Measurements from ENCODE around the gene NREP. TPM values are rescaled to one million over a fixed set of nuclear protein-coding genes. Genes with fewer than 3 reads are reported as not detected.

NREP gene
- total RNA-seq, 1 donor from 2014 or later = 6.1 TPM

GRCh38 chr5:111743988-111744387 lies 13.0 kb downstream of the NREP start:
- no peaks in the 10 kb centered on the region for H3K27me3 ChIP-seq
- intact Hi-C loops (cut with DNase I) = no loop called here
- TF ChIP-seq POLR2A (IDR thresholded peaks at IDR 0.05) = no peak
- no peak for TF ChIP-seq CTCF (IDR thresholded peaks at IDR 0.05)
- TF ChIP-seq POLR2AphosphoS5 (IDR thresholded peaks at IDR 0.05; ENCODE audit: insufficient read depth in 1 of 2, low read depth in 1 of 2) = no peak
- DNase-seq (ENCODE audit: extremely low spot score in 2 of 2) = no peak
- H3K9me3 ChIP-seq = no peaks in the 10 kb centered on the region
- H3K36me3 ChIP-seq = no peaks in the 10 kb centered on the region
- peaks cover 35% of the 10 kb centered on the region for H3K4me1 ChIP-seq
- no peak overlapping the region for H3K4me3 ChIP-seq
- H3K27ac ChIP-seq = no peak overlapping the region

DNA sequence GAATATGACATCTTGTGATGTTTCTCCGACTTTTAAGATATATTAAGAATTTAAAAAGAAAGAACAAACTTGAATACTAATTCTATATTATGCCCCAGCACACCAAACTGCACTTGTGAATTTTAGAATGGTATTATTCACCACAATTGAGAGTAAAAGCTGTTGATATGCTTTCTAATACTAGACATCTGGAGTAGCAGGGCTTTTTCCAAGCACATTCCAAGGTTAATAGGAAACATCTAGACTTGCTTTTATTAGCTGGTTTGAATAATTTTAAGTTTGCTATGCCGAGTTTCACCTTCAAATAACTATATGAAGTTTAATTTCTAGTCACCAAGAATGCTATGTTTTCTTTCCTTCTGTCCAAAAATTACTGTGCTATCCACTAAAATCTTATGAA lies 13.5 kb downstream of the NREP start:
- Histone ChIP-seq H3K36me3 (no peaks in the 10 kb centered on the region), H3K27ac (no peak overlapping the region), H3K4me1 (peaks cover 31% of the 10 kb centered on the region), H3K27me3 (no peaks in the 10 kb centered on the region), H3K4me3 (no peak overlapping the region), H3K9me3 (no peaks in the 10 kb centered on the region)
- no peak for TF ChIP-seq POLR2AphosphoS5 (IDR thresholded peaks at IDR 0.05; ENCODE audit: insufficient read depth in 1 of 2, low read depth in 1 of 2)
- no peak for TF ChIP-seq POLR2A (IDR thresholded peaks at IDR 0.05)
- no peak for TF ChIP-seq CTCF (IDR thresholded peaks at IDR 0.05)
- DNase-seq (ENCODE audit: extremely low spot score in 2 of 2) = no peak
- intact Hi-C loops (cut with DNase I) = no loop called here

DNA sequence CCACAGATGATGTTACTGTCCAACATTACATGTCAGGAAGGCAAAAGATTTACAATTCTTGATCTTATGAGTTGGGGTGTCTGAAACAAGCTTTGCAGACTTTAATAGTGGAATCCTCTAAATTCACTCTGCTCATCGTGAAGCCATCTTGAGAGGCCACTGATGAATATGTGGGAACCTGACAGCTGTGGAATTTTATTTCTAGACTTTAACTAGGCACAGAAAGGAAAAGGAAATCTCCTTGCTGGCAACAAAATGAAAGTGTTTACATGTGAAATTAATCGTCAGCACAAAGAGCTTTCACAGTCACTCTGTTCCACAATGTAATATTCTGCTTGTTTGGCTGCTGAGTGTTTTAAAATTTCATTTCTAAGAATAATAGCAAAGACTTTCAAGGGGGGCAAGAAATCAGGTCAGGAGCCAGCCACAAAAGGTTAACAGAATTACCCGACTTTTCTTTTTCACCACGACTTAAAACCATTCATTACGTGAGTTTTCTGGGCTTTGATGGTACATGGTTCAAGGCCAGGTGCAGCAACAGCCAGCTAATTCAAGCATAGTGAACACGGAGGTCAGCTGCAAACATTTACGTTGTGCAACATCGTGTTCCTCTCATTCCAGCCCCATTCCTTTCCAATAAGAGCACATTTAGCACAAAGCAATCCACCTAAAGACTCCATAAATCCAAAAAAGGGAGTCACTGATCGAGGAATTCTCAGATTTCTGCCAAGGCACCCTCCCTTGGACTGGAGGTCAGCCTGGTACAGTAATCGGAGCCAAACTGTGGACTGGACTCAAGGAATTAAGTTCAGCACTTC lies 14.6 kb downstream of the NREP start:
- DNase-seq (ENCODE audit: extremely low spot score in 2 of 2) = no peak
- Histone ChIP-seq H3K27me3 (no peaks in the 10 kb centered on the region), H3K4me1 (peaks cover 26% of the 10 kb centered on the region), H3K27ac (no peak overlapping the region), H3K36me3 (no peaks in the 10 kb centered on the region), H3K9me3 (no peaks in the 10 kb centered on the region), H3K4me3 (peak overlapping the region in 1 of 2 donors; percentile 28)
- TF ChIP-seq POLR2AphosphoS5 (IDR thresholded peaks at IDR 0.05; ENCODE audit: insufficient read depth in 1 of 2, low read depth in 1 of 2) (no peak), POLR2A (IDR thresholded peaks at IDR 0.05) (no peak)
- intact Hi-C loops (cut with DNase I) = no loop called here

DNA sequence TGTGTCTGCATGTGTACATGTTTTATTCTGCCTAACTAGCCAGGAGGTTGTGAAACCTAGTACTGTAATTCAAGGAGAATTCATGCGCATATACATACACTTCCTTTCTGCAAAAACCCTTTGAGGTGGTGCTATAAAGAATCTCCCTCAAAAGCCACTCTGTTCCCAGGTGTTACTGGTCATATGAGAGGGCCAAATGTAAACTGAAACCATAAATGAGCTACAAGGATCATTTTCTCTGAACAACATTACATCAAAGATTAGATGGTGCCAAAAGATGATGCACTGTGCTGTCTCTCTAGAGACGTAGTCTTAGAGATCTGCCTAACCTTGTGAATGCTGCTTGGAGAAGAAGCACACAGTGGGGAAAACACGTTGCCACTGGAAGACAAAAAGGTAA lies 15.7 kb downstream of the NREP start:
- TF ChIP-seq CTCF (IDR thresholded peaks at IDR 0.05) = no peak
- TF ChIP-seq POLR2A (IDR thresholded peaks at IDR 0.05) = no peak
- TF ChIP-seq POLR2AphosphoS5 (IDR thresholded peaks at IDR 0.05; ENCODE audit: insufficient read depth in 1 of 2, low read depth in 1 of 2) = no peak
- no peak overlapping the region for H3K4me3 ChIP-seq
- H3K4me1 ChIP-seq = peaks cover 22% of the 10 kb centered on the region

DNA sequence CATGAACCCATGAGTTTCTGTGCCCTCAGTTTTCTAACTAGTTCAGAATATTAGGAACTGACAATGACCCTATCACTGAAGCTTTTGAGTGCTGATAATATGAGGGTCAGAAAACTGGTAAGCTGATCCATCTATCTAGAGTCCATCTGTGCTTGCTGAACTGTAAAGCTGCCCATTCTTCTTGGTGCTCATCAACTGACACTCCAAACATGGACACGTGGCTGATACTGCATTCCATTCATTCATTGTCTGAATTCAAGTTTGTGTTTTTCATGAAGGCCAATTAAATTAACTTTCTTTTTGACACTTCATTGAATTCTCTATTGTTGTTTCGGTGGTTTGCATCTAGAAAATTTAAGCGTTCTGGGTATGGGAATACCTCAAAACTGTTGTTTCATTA lies 17.6 kb downstream of the NREP start:
- DNase-seq (ENCODE audit: extremely low spot score in 2 of 2) = no peak
- intact Hi-C loops (cut with DNase I) = no loop called here
- H3K4me1 ChIP-seq = peaks cover 22% of the 10 kb centered on the region
- no peaks in the 10 kb centered on the region for H3K9me3 ChIP-seq
- no peaks in the 10 kb centered on the region for H3K36me3 ChIP-seq
- TF ChIP-seq CTCF (IDR thresholded peaks at IDR 0.05) (no peak), POLR2AphosphoS5 (IDR thresholded peaks at IDR 0.05; ENCODE audit: insufficient read depth in 1 of 2, low read depth in 1 of 2) (no peak), POLR2A (IDR thresholded peaks at IDR 0.05) (no peak)
- no peak overlapping the region for H3K27ac ChIP-seq
- no peaks in the 10 kb centered on the region for H3K27me3 ChIP-seq
- H3K4me3 ChIP-seq = no peak overlapping the region

More for the DNA sequence above, 15.7 kb downstream of the NREP start:
- Histone ChIP-seq H3K9me3 (no peaks in the 10 kb centered on the region), H3K36me3 (no peaks in the 10 kb centered on the region), H3K27ac (no peak overlapping the region), H3K27me3 (no peaks in the 10 kb centered on the region)
- intact Hi-C loops (cut with DNase I) = no loop called here
- DNase-seq (ENCODE audit: extremely low spot score in 2 of 2) = no peak
